Heart right ventricle (tissue), 16 donors: ENCODE measurements around the gene ZNF784. TPM values are rescaled to one million over a fixed set of nuclear protein-coding genes. Genes with fewer than 3 reads are reported as not detected.

Experiments used
- ATAC-seq, 8 donors: fragments of 200-7000 bp; cut with Tn5 transposase; one replicate each; pipeline ENCODE4 v1.9.1; 2020; ENCODE audit warnings: mild to moderate bottlenecking in 8 of 8, moderate library complexity in 8 of 8, moderate number of reproducible peaks in 1 of 8
- DNase-seq, 2 donors: peaks; one replicate each; pipeline ENCODE4 v3.0.0-alpha.2; 2020
- H3K27ac ChIP-seq, 10 donors: fragments of 200-600 bp; sonication (generic) in 2 of 10; one replicate each; pipeline versions ENCODE4 v1.5.0 to v1.8.0; 2020 to 2022; ENCODE audit warnings: mild to moderate bottlenecking in 3 of 10
- H3K27me3 ChIP-seq, 7 donors: fragments of 200-600 bp; one replicate each; pipeline ENCODE4 v1.8.0; 2021 to 2022; ENCODE audit warnings: mild to moderate bottlenecking in 2 of 7
- H3K36me3 ChIP-seq, 9 donors: fragments of 200-600 bp; sonication (generic) in 1 of 9; one replicate each; pipeline versions ENCODE4 v1.5.0 to v1.8.0; 2020 to 2022; ENCODE audit warnings: mild to moderate bottlenecking in 2 of 9
- H3K4me1 ChIP-seq, 9 donors: fragments of 200-600 bp; sonication (generic) in 1 of 9; one replicate each; pipeline versions ENCODE4 v1.5.0 to v1.8.0; 2020 to 2022; ENCODE audit warnings: mild to moderate bottlenecking in 4 of 9
- H3K4me3 ChIP-seq, 10 donors: fragments of 200-600 bp; sonication (generic) in 2 of 10; one replicate each; pipeline versions ENCODE4 v1.5.0 to v1.8.0; 2020 to 2022; ENCODE audit warnings: mild to moderate bottlenecking in 7 of 10, moderate library complexity in 2 of 10
- H3K9me3 ChIP-seq, 11 donors: fragments of 200-600 bp in 10 of 11; sonication (generic) in 2 of 11; one replicate each; pipeline versions ENCODE4 v1.5.0 to v1.8.0; 2013 to 2022; ENCODE audit warnings: mild to moderate bottlenecking in 2 of 11, control low read depth in 1 of 11, moderate library complexity in 1 of 11
- WGBS, 2 donors: extraction: QIAGEN DNeasy Blood & Tissue Kit; methylation state at CpG; one replicate each; pipeline ENCODE4 v1.1.7; 2013; ENCODE audit warnings: inconsistent platforms in 1 of 2; 5-methylcytosine and 5-hydroxymethylcytosine counted together
- intact Hi-C, 10 donors: fragments of 100-400 bp; cut with DNase I; formaldehyde crosslinking; loops; one replicate each; pipeline versions ENCODE4 v1.11.1 to v1.14.2; 2022
- polyA plus RNA-seq, 2 donors: library from polyadenylated mRNA; stranded (reverse); fragments of 200-250 nt; gene quantifications; one replicate each; pipeline ENCODE4 v1.2.3, GENCODE V29; 2013
- total RNA-seq, 10 donors: library from RNA; stranded (reverse); fragmentation: NEBNext Ultra II Directional in 3 of 10; extraction: Animal tissue kit (Norgen Biotek cat#: 25700) in 3 of 10; gene quantifications; one replicate each; pipeline versions ENCODE4 v1.2.1 to v1.2.4, GENCODE V29; 2021 to 2023
- TF ChIP-seq, protein P1 (sequence below), 9 donors: fragments of 200-600 bp; sonication (generic) in 2 of 9; IDR thresholded peaks; one replicate each; pipeline versions ENCODE4 v1.5.0 to v1.8.0; 2021 to 2022; ENCODE audit warnings: antibody characterized with exemption in 9 of 9, mild to moderate bottlenecking in 5 of 9, moderate library complexity in 1 of 9
- donor health status: Arrhythmogenic right ventricular cardiomyopathy.
- donor health status: ischemic (EF 13 %, LVEDD 7.1; RV severe dilation, severe dysfunction).
- donor health status: healthy with polysubstance abuse.
- donor health status: DM: no; HTN: yes; CAD: no.
- donor health status: DM: no; HTN: no; CAD: no.
- donor health status: ischemic (EF 25% LVEDD 6.9; RV normal size, moderate dysfunction).
- donor health status: ischemic (EF 25% LVEDD 5.7; RV mildly dilated, moderate dysfunction).
- donor health status: healthy.
- donor health status: DM: yes; HTN: yes; CAD: no.
- donor health status: Ischemic cardiomyopathy.
- donor health status: ischemic (EF 35%, LVEDD 5.7; RV mildly dilated, moderate dysfunction).
- donor health status: nonischemic (EF 11% LVEDD 7.7; RV severe dilation, severe dysfunction).
- donor health status: DM: yes; HTN: yes; CAD: no.
- donor health status: PGD.
- donor health status: ischemic (EF 29% LVEDD 5.4; RV normal size, mild dysfunction).
- donor health status: nonischemic (EF 23%, LVEDD 6.1; RV moderate dilation, normal function).

Gene ZNF784
- total and polyA plus RNA-seq, 12 donors = 6.4 to 16.4 (median 11.8) TPM

DNA sequence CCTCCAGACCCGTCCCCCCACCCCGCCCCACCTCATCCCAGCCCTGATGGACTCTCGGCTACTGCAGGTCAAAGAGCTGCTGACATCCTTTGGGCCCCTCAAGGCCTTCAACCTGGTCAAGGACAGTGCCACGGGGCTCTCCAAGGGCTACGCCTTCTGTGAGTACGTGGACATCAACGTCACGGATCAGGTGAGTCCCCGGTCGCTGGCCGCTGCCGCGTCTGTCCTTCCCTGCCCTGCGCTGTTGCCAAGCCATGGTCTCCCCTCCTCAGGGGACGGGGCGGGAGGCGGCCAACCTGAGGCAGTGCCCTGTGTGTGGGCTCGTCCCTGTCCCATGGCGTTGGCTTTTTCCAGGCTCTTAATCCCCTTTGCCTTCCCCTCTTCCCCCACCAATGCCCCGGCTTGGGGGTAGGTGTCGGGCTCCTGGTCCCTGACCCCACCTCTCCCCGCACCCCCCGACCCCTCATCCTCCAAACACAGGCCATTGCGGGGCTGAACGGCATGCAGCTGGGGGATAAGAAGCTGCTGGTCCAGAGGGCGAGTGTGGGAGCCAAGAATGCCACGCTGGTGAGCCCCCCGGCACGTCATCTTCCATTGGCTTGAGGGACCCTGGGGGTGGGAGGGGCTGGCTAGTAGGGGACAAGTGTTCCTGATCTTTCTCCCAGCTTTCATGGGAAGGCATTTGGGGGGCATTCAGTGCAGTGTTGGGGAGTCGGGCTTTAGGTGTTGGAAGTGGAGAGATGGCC lies 44.4 kb upstream of the ZNF784 start:
- WGBS, 2 donors = 87 to 89% methylated on average over 30 of the region's 30 CpGs
- no peak for DNase-seq
- Histone ChIP-seq H3K36me3 (peaks cover 0 to 97% (median 48%) of the 10 kb centered on the region in 9 donors), H3K27me3 (no peaks in the 10 kb centered on the region), H3K4me1 (peaks cover 0 to 15% (median 6%) of the 10 kb centered on the region in 9 donors), H3K4me3 (no peak overlapping the region), H3K27ac (no peak overlapping the region), H3K9me3 (no peaks in the 10 kb centered on the region)
- intact Hi-C loops = no loop called here
- TF ChIP-seq, protein P1, sequence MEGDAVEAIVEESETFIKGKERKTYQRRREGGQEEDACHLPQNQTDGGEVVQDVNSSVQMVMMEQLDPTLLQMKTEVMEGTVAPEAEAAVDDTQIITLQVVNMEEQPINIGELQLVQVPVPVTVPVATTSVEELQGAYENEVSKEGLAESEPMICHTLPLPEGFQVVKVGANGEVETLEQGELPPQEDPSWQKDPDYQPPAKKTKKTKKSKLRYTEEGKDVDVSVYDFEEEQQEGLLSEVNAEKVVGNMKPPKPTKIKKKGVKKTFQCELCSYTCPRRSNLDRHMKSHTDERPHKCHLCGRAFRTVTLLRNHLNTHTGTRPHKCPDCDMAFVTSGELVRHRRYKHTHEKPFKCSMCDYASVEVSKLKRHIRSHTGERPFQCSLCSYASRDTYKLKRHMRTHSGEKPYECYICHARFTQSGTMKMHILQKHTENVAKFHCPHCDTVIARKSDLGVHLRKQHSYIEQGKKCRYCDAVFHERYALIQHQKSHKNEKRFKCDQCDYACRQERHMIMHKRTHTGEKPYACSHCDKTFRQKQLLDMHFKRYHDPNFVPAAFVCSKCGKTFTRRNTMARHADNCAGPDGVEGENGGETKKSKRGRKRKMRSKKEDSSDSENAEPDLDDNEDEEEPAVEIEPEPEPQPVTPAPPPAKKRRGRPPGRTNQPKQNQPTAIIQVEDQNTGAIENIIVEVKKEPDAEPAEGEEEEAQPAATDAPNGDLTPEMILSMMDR (IDR thresholded peaks at IDR 0.05) = no peak
- ATAC-seq = no peak

DNA sequence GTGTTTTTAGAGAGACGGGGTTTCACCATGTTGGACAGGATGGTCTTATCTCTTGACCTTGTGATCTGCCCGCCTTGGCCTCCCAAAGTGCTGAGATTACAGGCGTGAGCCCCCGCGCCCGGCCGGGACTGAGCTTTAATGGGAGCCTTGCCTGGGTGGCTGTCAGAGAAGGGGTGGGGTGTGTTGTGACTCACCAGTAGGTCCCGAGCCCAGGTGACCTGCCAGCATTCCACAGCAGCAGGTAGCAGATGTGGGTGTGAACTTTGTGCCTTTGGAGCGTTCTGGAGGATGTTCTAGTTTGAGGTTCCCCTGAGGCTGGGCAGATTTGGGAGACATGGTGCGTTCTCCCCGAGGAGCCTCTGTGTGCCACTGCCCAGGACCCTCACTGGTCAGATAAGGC lies 43.6 kb upstream of the ZNF784 start:
- DNase-seq (no peak), ATAC-seq (no peak)
- intact Hi-C loops = no loop called here
- Histone ChIP-seq H3K9me3 (no peaks in the 10 kb centered on the region), H3K27me3 (no peaks in the 10 kb centered on the region), H3K4me3 (no peak overlapping the region), H3K27ac (no peak overlapping the region), H3K4me1 (peaks cover 0 to 15% (median 4%) of the 10 kb centered on the region in 9 donors), H3K36me3 (peaks cover 0 to 97% (median 56%) of the 10 kb centered on the region in 9 donors)
- 55 to 62% methylated on average over 11 of the region's 11 CpGs for WGBS, 2 donors
- TF ChIP-seq, protein P1 (IDR thresholded peaks at IDR 0.05) = no peak

DNA sequence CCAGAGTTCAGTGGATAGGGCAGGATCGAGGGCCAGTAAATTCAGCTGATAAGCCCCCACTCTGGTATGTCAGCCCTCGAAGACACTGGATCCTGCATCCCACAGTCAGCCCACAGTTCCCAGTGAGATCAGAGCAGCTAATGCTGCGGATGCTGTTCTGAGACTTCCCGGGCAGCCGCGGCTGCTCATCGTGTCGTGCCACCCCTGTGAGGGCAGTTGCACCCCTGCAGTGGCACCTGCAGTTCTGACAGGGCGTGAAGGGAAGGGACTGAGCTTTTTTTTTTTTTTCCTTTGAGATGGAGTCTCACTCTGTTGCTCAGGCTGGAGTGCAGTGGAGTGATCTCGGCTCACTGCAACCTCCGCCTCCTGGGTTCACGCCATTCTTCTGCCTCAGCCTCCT lies 43.1 kb upstream of the ZNF784 start:
- Histone ChIP-seq H3K27ac (no peak overlapping the region), H3K36me3 (peaks cover 0 to 97% (median 60%) of the 10 kb centered on the region in 9 donors), H3K27me3 (no peaks in the 10 kb centered on the region), H3K9me3 (no peaks in the 10 kb centered on the region), H3K4me1 (peaks cover 0 to 15% (median 4%) of the 10 kb centered on the region in 9 donors), H3K4me3 (no peak overlapping the region)
- TF ChIP-seq, protein P1 (IDR thresholded peaks at IDR 0.05) = no peak
- DNase-seq (no peak), ATAC-seq (no peak)
- WGBS, 2 donors = 76 to 77% methylated on average over 12 of the region's 12 CpGs
- intact Hi-C loops = no loop called here

GRCh38 chr19:55667006-55667381 lies 42.6 kb upstream of the ZNF784 start:
- TF ChIP-seq, protein P1 (IDR thresholded peaks at IDR 0.05) = no peak
- no peak overlapping the region for H3K27ac ChIP-seq
- intact Hi-C loops = no loop called here
- H3K36me3 ChIP-seq = peaks cover 0 to 97% (median 63%) of the 10 kb centered on the region in 9 donors
- WGBS, 2 donors = 78 to 91% methylated on average over 4 of the region's 4 CpGs
- ATAC-seq (no peak), DNase-seq (no peak)
- no peaks in the 10 kb centered on the region for H3K9me3 ChIP-seq
- H3K4me3 ChIP-seq = no peak overlapping the region
- H3K4me1 ChIP-seq = peaks cover 0 to 15% (median 4%) of the 10 kb centered on the region in 9 donors
- no peaks in the 10 kb centered on the region for H3K27me3 ChIP-seq
